ENCODE measurements around the gene VAPB. TPM values are rescaled to one million over a fixed set of nuclear protein-coding genes. Genes with fewer than 3 reads are reported as not detected.

The VAPB gene
- total RNA-seq, 1 donor from 2014 or later = 18.1 TPM

- DNase-seq = no peak
These were observed 94.0 kb downstream of the VAPB start for GRCh38 chr20:58483051-58483450.

DNA sequence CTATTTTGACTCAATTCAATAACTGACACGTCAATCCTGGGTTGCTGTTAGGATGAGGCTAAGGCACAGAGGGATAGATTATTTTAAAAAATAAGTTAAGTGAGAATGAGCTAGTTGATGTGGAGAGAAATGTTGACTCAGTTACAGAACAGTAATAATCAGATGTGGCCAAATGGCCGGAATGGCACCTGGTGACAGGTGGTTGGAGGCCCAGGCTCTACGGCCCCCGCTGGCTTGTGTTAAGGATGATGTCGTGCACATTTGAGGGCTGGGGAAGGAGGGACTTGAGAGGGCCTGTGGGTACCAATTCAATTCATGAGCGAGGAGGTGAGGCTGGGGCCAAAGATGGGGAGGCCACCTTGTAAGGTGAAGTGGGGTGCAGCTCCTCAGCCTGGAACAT is 94.4 kb downstream of the VAPB start:
- no peak for DNase-seq

DNA sequence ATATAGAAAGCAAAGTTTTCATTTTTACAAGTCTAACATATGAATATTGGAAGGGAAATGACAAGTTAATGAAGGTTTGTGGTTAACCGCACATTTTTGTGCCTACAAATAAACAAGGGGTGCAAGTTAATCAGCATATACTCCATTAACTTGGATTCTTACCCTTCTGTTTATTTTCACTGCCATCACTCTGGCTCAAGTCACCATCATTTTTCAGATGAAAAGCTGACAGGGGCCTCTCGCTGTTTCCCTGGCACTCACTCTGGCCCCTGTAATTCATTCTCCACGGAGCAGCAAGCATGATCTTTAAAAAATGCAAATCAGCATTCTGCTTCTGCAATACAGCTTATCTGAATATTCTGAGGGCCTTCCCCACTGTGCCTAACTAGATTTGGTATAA is 96.4 kb downstream of the VAPB start:
- no peak for DNase-seq

DNA sequence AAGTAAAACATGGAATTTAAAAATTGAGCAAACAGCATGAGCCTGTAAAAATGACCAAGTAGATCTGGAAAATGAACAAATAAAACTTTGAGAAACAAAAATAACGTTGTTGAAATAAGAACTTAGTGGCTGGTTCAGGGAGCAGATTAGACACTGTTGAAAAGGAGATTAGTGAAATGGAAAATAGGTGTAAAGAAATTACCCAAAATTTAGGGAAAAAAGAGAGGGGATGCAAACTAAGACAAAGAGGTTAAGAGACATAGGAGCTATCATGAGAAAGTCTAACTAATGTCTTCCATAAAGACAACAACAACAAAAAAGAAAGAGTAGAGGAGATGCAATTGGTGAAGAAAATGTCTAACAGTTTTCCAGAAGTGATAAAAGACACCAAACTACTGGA is 97.2 kb downstream of the VAPB start:
- DNase-seq = no peak

DNA sequence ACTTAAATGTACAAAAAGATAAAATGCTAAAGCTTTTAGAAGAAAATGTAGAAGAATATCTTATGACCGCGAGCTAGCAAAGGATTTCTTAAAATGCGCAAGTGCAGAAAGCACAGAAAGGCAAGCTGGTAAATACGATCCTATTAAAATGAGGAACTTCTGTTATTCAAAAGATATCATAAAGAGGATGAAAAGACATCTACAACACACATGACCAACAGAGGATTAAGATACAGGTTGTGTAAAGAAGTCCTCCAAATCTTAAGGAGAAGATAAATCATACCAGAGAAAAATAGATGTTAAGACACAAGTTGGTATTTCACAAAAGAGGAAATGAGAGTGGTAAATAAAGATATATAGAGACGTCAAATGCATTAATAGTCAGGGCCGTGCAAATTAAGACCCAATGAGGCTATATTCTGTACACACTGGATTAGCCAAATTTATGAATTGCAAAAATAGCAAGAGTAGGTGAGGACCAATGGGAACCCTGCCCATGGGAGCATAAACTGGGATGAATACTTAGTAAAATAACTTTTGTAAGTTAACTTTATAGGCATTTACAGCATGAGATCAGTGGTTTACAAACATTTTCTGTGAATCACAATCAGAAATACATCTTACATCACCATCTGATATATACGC is 103.2 kb downstream of the VAPB start:
- no peak for DNase-seq

GRCh38 chr20:58492795-58493524 is 103.9 kb downstream of the VAPB start:
- DNase-seq = no peak

GRCh38 chr20:58494923-58495622 is 106.0 kb downstream of the VAPB start:
- DNase-seq = no peak

DNA sequence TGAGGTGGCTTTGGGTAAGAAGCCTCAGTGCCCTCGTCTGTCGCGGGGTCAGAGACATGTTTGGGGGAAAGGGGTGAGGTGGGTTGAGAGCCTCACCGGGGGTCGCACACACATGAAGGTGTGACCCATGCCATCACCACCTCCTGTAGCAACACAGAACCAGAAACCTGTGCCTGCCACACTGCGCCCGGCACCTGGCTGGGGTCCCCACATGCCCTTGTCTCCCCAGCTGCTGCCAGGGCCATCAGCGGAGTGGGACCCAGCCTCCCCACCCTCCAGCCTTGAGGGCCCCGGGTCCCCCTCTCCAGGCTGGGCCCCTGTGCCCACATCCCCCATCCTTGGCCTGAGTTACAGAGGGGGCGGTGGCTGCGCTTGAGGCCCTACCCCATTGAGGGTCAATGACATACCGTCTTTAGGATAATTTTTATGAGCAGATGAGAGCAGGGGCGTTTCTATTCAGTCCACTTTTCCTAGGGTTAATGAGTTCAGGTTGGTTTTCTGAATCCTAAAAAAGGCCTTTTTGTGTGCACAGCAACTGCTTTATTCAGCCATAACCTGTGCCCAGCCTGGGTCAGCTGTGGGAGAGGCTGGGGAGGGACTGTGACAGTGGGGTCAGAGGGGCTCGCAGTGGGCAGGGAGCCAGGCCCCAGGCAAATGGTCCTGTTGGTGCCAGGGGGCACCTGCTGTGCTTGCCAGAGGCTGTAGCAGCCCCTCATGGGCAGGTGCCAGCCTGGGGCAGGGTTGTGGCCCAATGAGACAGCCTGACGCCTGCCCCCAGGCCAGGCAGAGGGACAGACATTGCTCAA is 106.8 kb downstream of the VAPB start:
- DNase-seq = no peak

DNA sequence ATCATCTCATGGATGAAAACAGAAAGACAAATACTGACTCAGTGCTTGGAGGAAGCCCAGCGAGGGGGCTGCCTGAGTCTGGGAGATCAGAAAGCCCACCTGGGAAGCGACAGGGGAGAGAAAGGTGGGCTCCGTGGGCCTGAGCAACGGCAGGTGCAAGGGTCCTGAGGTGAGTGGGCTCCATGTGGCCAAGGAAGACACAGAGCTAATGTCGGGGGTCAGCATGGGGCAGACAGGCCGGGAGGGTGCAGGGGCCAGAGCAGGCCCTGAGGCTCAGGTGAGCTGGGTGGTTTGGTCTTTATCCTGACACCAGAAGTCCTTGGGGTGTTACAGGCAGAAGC is 107.4 kb downstream of the VAPB start:
- DNase-seq = no peak

- DNase-seq = no peak
These were observed 108.1 kb downstream of the VAPB start for GRCh38 chr20:58497076-58497641.

GRCh38 chr20:58497724-58498469 is 108.9 kb downstream of the VAPB start:
- DNase-seq = no peak

DNA sequence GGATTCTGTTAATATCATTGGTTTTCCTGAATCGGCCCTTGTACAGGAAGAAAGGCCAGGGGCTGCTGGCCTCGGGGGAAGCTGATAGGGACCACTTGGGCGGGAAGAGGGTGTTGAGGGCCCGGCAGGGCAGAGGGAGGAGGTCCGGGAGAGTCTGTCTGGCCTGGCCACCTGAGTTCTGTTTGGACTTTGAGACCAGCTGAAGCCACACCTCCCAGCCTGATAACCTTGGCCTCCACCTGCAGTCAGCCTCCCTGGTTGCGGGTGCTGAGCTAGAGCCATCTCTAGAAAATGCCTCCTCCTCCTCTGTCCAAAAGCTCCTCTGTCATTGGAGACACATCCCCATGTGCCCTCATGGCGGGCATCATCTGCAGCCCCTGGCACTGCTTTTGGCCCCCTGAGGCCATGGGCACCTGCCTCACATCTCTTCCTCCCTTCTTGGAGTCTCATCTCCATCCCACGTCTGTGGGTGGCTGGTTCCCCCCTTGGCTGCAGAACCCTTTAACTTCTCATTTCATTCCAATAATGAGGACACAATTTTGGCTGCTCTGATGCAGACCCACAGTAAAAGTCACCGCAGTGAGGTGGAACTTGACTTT is 109.5 kb downstream of the VAPB start:
- DNase-seq = no peak

GRCh38 chr20:58500256-58500655 is 111.2 kb downstream of the VAPB start:
- DNase-seq = no peak

Other genes with a start within 250 kb of the VAPB start
- gene ANKRD60, start 160.6 kb upstream of the VAPB start, total RNA-seq = not detected
- gene RAB22A, start 79.5 kb upstream of the VAPB start, total RNA-seq = 16.7 TPM
- gene APCDD1L, start 126.2 kb downstream of the VAPB start, total RNA-seq = 3.0 TPM